KOPT-K1 (cell line): ENCODE measurements around the gene CHD6.

ENCODE experiments used
- H3K27ac ChIP-seq: fragments of 200-600 bp; sonication (generic); 2 replicates; pipeline ENCODE4 v1.5.1; 2016; ENCODE audit warnings: antibody characterized with exemption, mild to moderate bottlenecking, low read depth, low read length; ENCODE audit not compliant: poor library complexity, severe bottlenecking
- H3K36me3 ChIP-seq: fragments of 200-600 bp; sonication (generic); 2 replicates; pipeline ENCODE4 v1.5.1; 2017; ENCODE audit warnings: antibody characterized with exemption, mild to moderate bottlenecking, low read length, moderate library complexity; ENCODE audit not compliant: insufficient read depth
- H3K9me3 ChIP-seq: fragments of 200-600 bp; sonication (generic); 2 replicates; pipeline ENCODE4 v1.5.1; 2017; ENCODE audit warnings: antibody characterized with exemption, low read length, mild to moderate bottlenecking; ENCODE audit not compliant: insufficient read depth, poor library complexity, severe bottlenecking

CHD6 gene

DNA sequence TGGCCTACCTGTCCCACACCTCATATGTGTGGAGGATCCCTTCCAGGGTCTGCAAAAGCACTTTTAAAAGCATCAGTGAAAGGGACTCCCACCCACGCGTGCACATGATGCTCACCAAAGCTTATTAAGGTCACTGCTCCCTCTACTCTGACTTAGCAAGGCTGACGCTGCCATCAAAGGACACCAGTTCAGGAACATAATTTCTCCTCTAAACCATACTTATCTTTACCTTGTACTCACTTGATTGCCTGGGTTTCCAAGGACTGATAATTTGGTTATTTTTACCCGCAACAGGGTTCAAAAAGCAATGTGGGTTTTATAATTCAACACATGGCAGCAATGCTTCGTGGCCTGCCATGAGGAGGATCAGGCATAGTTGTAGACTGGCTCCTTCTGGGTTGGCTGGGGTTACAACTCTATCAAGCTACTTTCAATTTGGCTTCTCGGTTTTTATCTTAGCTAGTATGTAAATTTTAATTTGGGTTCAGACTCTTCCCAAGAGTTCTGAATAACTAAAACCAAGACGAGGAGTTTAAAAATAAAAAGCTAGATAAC, 199.4 kb downstream of the CHD6 start:
- Histone ChIP-seq H3K9me3 (no peaks in the 10 kb centered on the region), H3K27ac (no peak overlapping the region), H3K36me3 (peaks cover 99% of the 10 kb centered on the region)

DNA sequence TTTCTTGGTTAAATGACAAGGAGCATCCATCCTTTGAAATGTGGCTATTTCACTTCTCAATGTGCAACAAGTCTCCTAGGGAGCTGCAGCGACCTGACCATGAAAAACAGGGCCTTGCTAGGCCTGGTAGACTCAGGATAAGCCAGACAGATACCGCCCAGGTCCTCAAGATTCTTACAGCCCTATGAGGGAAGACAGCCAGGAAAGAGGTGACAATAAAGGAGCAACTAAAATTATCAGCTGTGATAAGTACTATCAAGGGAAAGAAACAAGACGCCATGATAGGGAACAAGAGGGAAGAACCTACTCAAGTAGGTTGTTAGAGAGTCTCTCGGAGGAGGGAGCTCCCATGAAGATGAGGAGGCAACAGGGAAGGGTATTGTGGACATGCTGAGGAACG, 200.1 kb downstream of the CHD6 start:
- Histone ChIP-seq H3K36me3 (peaks cover 99% of the 10 kb centered on the region), H3K9me3 (no peaks in the 10 kb centered on the region), H3K27ac (no peak overlapping the region)

- Histone ChIP-seq H3K36me3 (peaks cover 99% of the 10 kb centered on the region), H3K27ac (no peak overlapping the region), H3K9me3 (no peaks in the 10 kb centered on the region)
These were observed 203.0 kb downstream of the CHD6 start for GRCh38 chr20:41415191-41415590.

GRCh38 chr20:41413169-41413568, 205.0 kb downstream of the CHD6 start:
- Histone ChIP-seq H3K27ac (no peak overlapping the region), H3K9me3 (no peaks in the 10 kb centered on the region), H3K36me3 (peaks cover 99% of the 10 kb centered on the region)

DNA sequence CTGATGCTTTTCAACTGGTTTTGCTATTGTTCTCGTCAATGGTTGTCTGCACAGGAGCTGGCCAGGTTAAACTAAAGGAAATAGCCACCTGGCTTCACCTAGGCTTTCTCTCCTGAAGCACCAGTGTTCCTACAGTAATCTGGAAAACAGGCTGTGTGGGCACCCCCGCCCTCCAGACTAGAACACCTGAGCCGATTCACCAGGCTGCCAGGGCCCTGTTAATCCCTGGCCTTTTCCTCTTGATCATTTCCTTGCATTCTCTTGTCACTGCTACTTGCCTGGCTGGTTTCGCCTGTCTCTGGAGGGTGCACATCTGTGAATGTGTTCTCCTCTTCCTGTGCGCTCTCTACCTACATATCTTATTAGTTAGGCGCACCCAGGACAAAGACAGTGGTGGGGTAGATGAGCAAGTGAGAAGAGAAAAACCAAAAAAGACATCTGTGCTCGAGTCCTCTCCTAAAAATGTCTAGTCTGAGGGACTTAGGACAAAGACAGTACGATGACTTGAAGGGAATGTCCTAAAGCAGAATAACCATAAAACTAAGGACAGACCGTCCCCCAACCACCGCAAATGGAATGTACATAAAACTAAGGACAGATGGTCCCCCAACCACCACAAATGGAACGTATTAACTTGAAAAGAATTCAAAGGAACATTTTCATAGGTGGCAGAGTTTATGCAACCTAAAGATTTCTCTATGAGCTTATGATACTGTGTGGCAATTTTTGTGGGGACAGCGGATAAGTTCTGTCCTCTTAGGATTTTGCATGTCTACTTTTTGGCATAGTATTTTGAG, 205.7 kb downstream of the CHD6 start:
- H3K9me3 ChIP-seq = no peaks in the 10 kb centered on the region
- H3K27ac ChIP-seq = no peak overlapping the region
- H3K36me3 ChIP-seq = peaks cover 99% of the 10 kb centered on the region

DNA sequence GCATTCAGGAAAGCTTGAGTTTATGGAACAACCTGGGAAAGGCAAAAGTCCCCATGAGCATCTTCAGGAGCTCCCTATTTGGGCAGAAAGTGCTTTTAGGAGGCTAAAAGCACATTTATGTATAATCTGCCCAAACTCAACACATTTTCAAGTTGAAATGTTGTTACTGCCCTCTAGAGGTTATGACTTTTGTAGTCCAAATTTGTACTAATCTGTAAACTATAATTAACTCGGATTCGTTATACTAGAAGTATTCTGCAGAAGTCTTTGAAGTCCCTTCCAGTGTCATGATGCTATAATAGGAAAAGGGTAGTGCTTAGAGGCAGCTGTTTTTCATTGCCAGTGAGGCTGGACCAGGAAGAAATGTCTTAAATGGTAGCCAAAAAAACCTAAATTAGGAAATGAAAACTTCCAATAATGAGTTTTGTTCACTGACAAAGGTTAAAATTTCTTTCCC, 206.8 kb downstream of the CHD6 start:
- Histone ChIP-seq H3K36me3 (peaks cover 99% of the 10 kb centered on the region), H3K27ac (no peak overlapping the region), H3K9me3 (no peaks in the 10 kb centered on the region)

GRCh38 chr20:41408986-41409385, 209.2 kb downstream of the CHD6 start:
- Histone ChIP-seq H3K27ac (no peak overlapping the region), H3K36me3 (peaks cover 99% of the 10 kb centered on the region), H3K9me3 (no peaks in the 10 kb centered on the region)

GRCh38 chr20:41408156-41408794, 209.9 kb downstream of the CHD6 start:
- Histone ChIP-seq H3K36me3 (peaks cover 99% of the 10 kb centered on the region), H3K9me3 (no peaks in the 10 kb centered on the region), H3K27ac (no peak overlapping the region)

GRCh38 chr20:41407607-41408006, 210.6 kb downstream of the CHD6 start:
- Histone ChIP-seq H3K27ac (no peak overlapping the region), H3K9me3 (no peaks in the 10 kb centered on the region), H3K36me3 (peaks cover 97% of the 10 kb centered on the region)

DNA sequence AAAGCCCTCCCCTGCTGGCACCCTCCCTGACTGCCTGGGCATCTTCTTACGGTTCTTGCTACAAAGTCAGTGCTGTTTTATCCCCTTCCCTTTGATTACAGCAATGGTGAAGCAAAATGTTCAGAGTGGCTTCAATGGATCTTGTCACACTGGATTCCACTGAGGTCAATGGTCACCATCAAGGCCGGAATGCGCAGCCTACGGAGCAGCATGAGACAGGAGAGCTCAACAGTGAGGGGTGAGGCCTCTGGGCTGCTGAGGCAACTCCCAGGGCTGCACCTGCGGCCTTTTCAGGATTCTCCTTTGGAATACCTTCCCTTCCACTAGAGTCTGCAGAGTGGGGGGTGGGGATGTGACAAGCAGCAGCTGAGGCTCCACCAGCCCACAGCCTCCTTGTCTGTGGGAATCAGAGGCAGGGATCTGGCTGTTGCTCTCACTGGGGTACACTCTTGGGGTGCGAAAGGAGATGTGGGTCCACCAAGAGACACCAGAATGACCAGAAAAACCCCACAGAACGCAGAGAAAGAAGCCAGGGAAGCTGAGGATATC, 211.2 kb downstream of the CHD6 start:
- H3K9me3 ChIP-seq = no peaks in the 10 kb centered on the region
- peaks cover 93% of the 10 kb centered on the region for H3K36me3 ChIP-seq
- H3K27ac ChIP-seq = no peak overlapping the region

GRCh38 chr20:41406353-41406752, 211.8 kb downstream of the CHD6 start:
- no peak overlapping the region for H3K27ac ChIP-seq
- H3K9me3 ChIP-seq = no peaks in the 10 kb centered on the region
- H3K36me3 ChIP-seq = peaks cover 87% of the 10 kb centered on the region

DNA sequence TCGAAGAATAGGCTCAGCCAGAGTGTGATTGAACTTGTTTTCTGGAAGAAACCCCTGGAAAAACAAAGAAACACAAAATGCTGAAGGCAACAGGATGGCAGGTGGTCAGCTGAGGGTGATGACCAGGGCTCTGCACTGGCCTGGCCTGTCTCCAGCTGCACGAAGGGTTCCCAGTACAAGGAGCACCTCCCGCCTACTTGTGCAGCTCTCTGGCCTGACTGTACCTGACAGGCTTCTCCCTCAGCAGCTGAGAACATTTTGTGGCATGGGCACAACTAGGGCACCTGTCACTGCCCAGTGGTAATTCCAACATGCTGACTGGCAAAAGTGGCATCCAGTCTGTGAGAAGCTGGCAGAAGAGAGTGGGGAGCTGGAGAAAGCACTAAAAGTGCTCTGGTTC, 212.7 kb downstream of the CHD6 start:
- Histone ChIP-seq H3K9me3 (no peaks in the 10 kb centered on the region), H3K36me3 (peaks cover 78% of the 10 kb centered on the region), H3K27ac (no peak overlapping the region)

DNA sequence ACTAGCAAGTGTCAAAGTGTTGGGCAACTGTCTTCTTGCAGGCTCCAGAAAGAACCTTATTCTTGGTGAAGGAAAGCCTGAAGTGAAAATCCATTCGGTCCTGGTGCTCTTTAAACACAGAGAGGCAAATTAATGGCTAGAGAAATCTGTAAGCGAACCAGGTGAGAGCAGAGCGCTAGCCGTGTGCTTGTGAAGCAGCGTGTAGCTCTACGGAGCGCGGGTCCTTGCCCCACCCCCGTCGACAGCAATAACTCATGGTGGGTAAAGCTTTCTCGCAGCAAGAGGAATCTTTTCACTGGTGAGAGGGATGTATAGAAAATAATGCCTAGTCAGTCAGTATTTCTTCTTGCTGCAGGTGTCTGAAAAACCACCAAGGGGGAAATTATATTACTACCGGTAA, 214.6 kb downstream of the CHD6 start:
- no peak overlapping the region for H3K27ac ChIP-seq
- H3K9me3 ChIP-seq = no peaks in the 10 kb centered on the region
- peaks cover 60% of the 10 kb centered on the region for H3K36me3 ChIP-seq

DNA sequence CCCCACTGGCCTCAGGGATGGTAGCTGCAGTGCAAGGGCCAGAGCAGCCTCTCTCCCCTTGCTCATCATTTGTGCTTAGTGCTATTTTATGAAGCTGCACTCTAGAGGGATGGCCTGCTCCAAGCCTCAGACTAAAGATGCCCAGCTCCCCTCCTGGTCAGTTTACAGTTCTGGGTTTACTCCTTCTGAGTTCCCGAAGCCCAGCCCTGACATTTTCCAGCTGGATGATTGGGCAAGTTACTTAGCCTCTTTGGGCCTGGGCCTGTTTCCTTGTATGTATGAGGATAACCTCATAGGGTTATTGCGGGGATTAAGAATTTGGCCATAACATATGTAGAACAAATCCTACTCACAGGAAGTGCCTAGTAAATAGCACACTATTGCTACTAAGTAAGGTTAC, 219.8 kb downstream of the CHD6 start:
- Histone ChIP-seq H3K9me3 (no peaks in the 10 kb centered on the region), H3K36me3 (peaks cover 8% of the 10 kb centered on the region), H3K27ac (no peak overlapping the region)
